H9 (cell line): Measurements from ENCODE around the gene KIAA1614. TPM values are rescaled to one million over a fixed set of nuclear protein-coding genes. Genes with fewer than 3 reads are reported as not detected.

Experiments used
- DNase-seq: peaks from one replicate; pipeline ENCODE4 v3.0.0-alpha.2; 2017
- H2AFZ ChIP-seq: one replicate; pipeline ENCODE4 v1.6.1; 2013; ENCODE audit warnings: mild to moderate bottlenecking, low read length, control low read depth, moderate library complexity
- H2AK5ac ChIP-seq: 2 replicates; pipeline ENCODE4 v1.6.1; 2013; ENCODE audit warnings: low read length, control low read depth, mixed read lengths; ENCODE audit not compliant: insufficient read length
- H2BK120ac ChIP-seq: one replicate; pipeline ENCODE4 v1.6.1; 2013; ENCODE audit warnings: low read depth, mild to moderate bottlenecking, low read length, control low read depth, inconsistent platforms; ENCODE audit not compliant: poor library complexity, severe bottlenecking
- H2BK12ac ChIP-seq: 2 replicates; pipeline ENCODE4 v1.6.1; 2013; ENCODE audit warnings: low read length, control low read depth, mixed read lengths, low read depth; ENCODE audit not compliant: insufficient read length
- H2BK15ac ChIP-seq: 2 replicates; pipeline ENCODE4 v1.6.1; 2013; ENCODE audit warnings: low read depth, low read length, control low read depth
- H2BK20ac ChIP-seq: one replicate; pipeline ENCODE4 v1.6.1; 2013; ENCODE audit warnings: low read depth, mild to moderate bottlenecking, low read length, control low read depth, inconsistent platforms; ENCODE audit not compliant: poor library complexity, severe bottlenecking
- H2BK5ac ChIP-seq: 2 replicates; pipeline ENCODE4 v1.6.1; 2013; ENCODE audit warnings: low read length, control low read depth, mixed read lengths; ENCODE audit not compliant: insufficient read length
- H3K14ac ChIP-seq: 2 replicates; pipeline ENCODE4 v1.6.1; 2013; ENCODE audit warnings: low read length, control low read depth; ENCODE audit not compliant: insufficient read depth
- H3K18ac ChIP-seq: 2 replicates; pipeline ENCODE4 v1.6.1; 2013; ENCODE audit warnings: low read depth, mild to moderate bottlenecking, mixed read lengths, low read length, control low read depth; ENCODE audit not compliant: insufficient read length
- H3K23ac ChIP-seq: 2 replicates; pipeline ENCODE4 v1.6.1; 2013; ENCODE audit warnings: low read length, control low read depth, mixed read lengths, low read depth; ENCODE audit not compliant: insufficient read length
- H3K23me2 ChIP-seq: 2 replicates; pipeline ENCODE4 v1.6.1; 2013; ENCODE audit warnings: low read depth, mild to moderate bottlenecking, mixed read lengths, low read length, control low read depth; ENCODE audit not compliant: insufficient read length, poor library complexity, severe bottlenecking
- H3K27ac ChIP-seq: 2 replicates; pipeline ENCODE4 v1.5.1; 2013; ENCODE audit warnings: low read length, control low read depth, mixed read lengths, low read depth; ENCODE audit not compliant: insufficient read length
- H3K27me3 ChIP-seq: 2 replicates; pipeline ENCODE4 v1.6.1; 2013; ENCODE audit warnings: low read length, control low read depth, inconsistent platforms; ENCODE audit not compliant: insufficient read depth
- H3K4ac ChIP-seq: 2 replicates; pipeline ENCODE4 v1.6.1; 2013; ENCODE audit warnings: low read depth, mild to moderate bottlenecking, control low read depth, inconsistent platforms, low read length, moderate library complexity
- H3K4me1 ChIP-seq: 2 replicates; pipeline ENCODE4 v1.6.1; 2013; ENCODE audit warnings: low read length, control low read depth, inconsistent platforms; ENCODE audit not compliant: insufficient read depth
- H3K4me2 ChIP-seq: 2 replicates; pipeline ENCODE4 v1.6.1; 2013; ENCODE audit warnings: low read length, control low read depth, mixed read lengths; ENCODE audit not compliant: insufficient read length, insufficient read depth
- H3K56ac ChIP-seq: 2 replicates; pipeline ENCODE4 v1.6.1; 2013; ENCODE audit warnings: low read depth, mild to moderate bottlenecking, mixed read lengths, low read length, control low read depth; ENCODE audit not compliant: insufficient read length
- H3K79me1 ChIP-seq: 2 replicates; pipeline ENCODE4 v1.6.1; 2013; ENCODE audit warnings: low read depth, mild to moderate bottlenecking, moderate library complexity, low read length, control low read depth, inconsistent platforms; ENCODE audit not compliant: insufficient read depth, poor library complexity, severe bottlenecking
- H3K79me2 ChIP-seq: 2 replicates; pipeline ENCODE4 v1.6.1; 2013; ENCODE audit warnings: low read length, control low read depth, inconsistent platforms; ENCODE audit not compliant: insufficient read depth
- H3K9ac ChIP-seq: 2 replicates; pipeline ENCODE4 v1.6.1; 2013; ENCODE audit warnings: low read length, control low read depth, mixed read lengths; ENCODE audit not compliant: insufficient read length; ENCODE audit errors: extremely low read depth
- H3K9me3 ChIP-seq: one replicate; pipeline ENCODE4 v1.6.1; 2013; ENCODE audit warnings: low read depth, low read length, inconsistent platforms; ENCODE audit not compliant: control insufficient read depth
- H3T11ph ChIP-seq: one replicate; pipeline ENCODE4 v1.6.1; 2013; ENCODE audit warnings: mild to moderate bottlenecking, low read length, control low read depth, inconsistent platforms
- H4K20me1 ChIP-seq: one replicate; pipeline ENCODE4 v1.6.1; 2013; ENCODE audit not compliant: control insufficient read depth, insufficient read length, insufficient read depth
- H4K5ac ChIP-seq: 2 replicates; pipeline ENCODE4 v1.6.1; 2013; ENCODE audit warnings: low read depth, mild to moderate bottlenecking, mixed read lengths, low read length, control low read depth; ENCODE audit not compliant: insufficient read length
- H4K8ac ChIP-seq: replicated peaks from 2 replicates; pipeline ENCODE4 v1.6.1; 2013; ENCODE audit warnings: low read length, control low read depth, mixed read lengths, low read depth; ENCODE audit not compliant: insufficient read length
- H4K91ac ChIP-seq: 2 replicates; pipeline ENCODE4 v1.6.1; 2013; ENCODE audit warnings: low read depth, mild to moderate bottlenecking, moderate library complexity, mixed read lengths, low read length, control low read depth; ENCODE audit not compliant: insufficient read length
- H3K27ac Mint-ChIP-seq, 3 experiments: 2 replicates in 2 of 3; 3 replicates in 1 of 3; pipeline ENCODE4 v1.8.0; 2020 to 2021; ENCODE audit warnings: mixed read lengths in 3 of 3, mild to moderate bottlenecking in 1 of 3, moderate library complexity in 1 of 3
- H3K27me3 Mint-ChIP-seq: 2 replicates; pipeline ENCODE4 v1.8.0; 2021; ENCODE audit warnings: low read depth, mild to moderate bottlenecking, moderate library complexity, mixed read lengths
- H3K36me3 Mint-ChIP-seq, 3 experiments: 2 replicates in 2 of 3; 3 replicates in 1 of 3; pipeline ENCODE4 v1.8.0; 2020 to 2021; ENCODE audit warnings: low read depth in 3 of 3, mixed read lengths in 3 of 3; ENCODE audit not compliant: insufficient read depth in 1 of 3
- H3K4me1 Mint-ChIP-seq, 2 experiments: 2 replicates each; pipeline ENCODE4 v1.8.0; 2020; ENCODE audit warnings: mixed read lengths in 2 of 2
- H3K4me3 Mint-ChIP-seq, 2 experiments: 2 replicates in 1 of 2; 3 replicates in 1 of 2; pipeline ENCODE4 v1.8.0; 2020 to 2021; ENCODE audit warnings: mild to moderate bottlenecking in 2 of 2, mixed read lengths in 2 of 2, moderate library complexity in 1 of 2
- H3K9me3 Mint-ChIP-seq, 2 experiments: 2 replicates in 1 of 2; 3 replicates in 1 of 2; pipeline ENCODE4 v1.8.0; 2020; ENCODE audit warnings: mild to moderate bottlenecking in 2 of 2, mixed read lengths in 2 of 2, moderate library complexity in 1 of 2
- CTCF ChIP-seq: fragments of 200-600 bp; sonication (generic); conservative IDR thresholded peaks from 3 replicates; pipeline ENCODE4 v1.8.0; 2021; ENCODE audit warnings: antibody characterized with exemption, mild to moderate bottlenecking
- WGBS: extraction: QIAGEN DNeasy Blood & Tissue Kit; methylation state at CpG from one replicate; pipeline ENCODE4 v1.1.7; 2013; ENCODE audit warnings: missing lambda C conversion rate, low lambda C conversion rate, mixed read lengths; ENCODE audit not compliant: insufficient read length; ENCODE audit errors: extremely low coverage; 5-methylcytosine and 5-hydroxymethylcytosine counted together
- total RNA-seq: library from RNA; stranded (reverse); gene quantifications from 2 replicates; pipeline ENCODE4 v1.2.1, GENCODE V29; 2021

Gene KIAA1614
- total RNA-seq, 1 experiment from 2014 or later = 1.3 TPM

GRCh38 chr1:180974236-180974635, 61.5 kb downstream of the KIAA1614 start:
- Mint-ChIP-seq H3K4me3 (no peak overlapping the region), H3K27ac (peak overlapping the region in 1 of 3 experiments; percentile 42; a peak in 1 of 7 replicates), H3K27me3 (no peaks in the 10 kb centered on the region), H3K9me3 (no peaks in the 10 kb centered on the region), H3K4me1 (no peaks in the 10 kb centered on the region; a peak in 1 of 4 replicates), H3K36me3 (peaks cover 29 to 73% (median 68%) of the 10 kb centered on the region in 3 experiments; a peak in 6 of 7 replicates)
- no peak overlapping the region for H3K56ac ChIP-seq
- no peak overlapping the region for H3T11ph ChIP-seq
- peaks cover 3% of the 10 kb centered on the region for H3K79me1 ChIP-seq
- H4K20me1 ChIP-seq = no peaks in the 10 kb centered on the region
- H2BK15ac ChIP-seq = no peak overlapping the region
- H2BK20ac ChIP-seq = no peak overlapping the region
- no peak overlapping the region for H3K4ac ChIP-seq
- H4K8ac ChIP-seq = no peak overlapping the region
- no peak overlapping the region for H2BK12ac ChIP-seq
- no peaks in the 10 kb centered on the region for H3K9me3 ChIP-seq
- no peak overlapping the region for H3K18ac ChIP-seq
- H4K5ac ChIP-seq = no peak overlapping the region
- no peaks in the 10 kb centered on the region for H3K79me2 ChIP-seq
- H3K4me1 ChIP-seq = no peaks in the 10 kb centered on the region
- no peak overlapping the region for H3K4me2 ChIP-seq
- no peak overlapping the region for H3K14ac ChIP-seq
- no peak overlapping the region for H4K91ac ChIP-seq
- H3K27me3 ChIP-seq = no peaks in the 10 kb centered on the region
- H3K23me2 ChIP-seq = no peaks in the 10 kb centered on the region
- H2BK5ac ChIP-seq = no peak overlapping the region
- H3K9ac ChIP-seq = no peak overlapping the region
- H3K27ac ChIP-seq = no peak overlapping the region
- H2AFZ ChIP-seq = no peak overlapping the region
- no CpG with 5 or more reads among the region's 4 CpGs for WGBS
- H2AK5ac ChIP-seq = no peak overlapping the region
- TF ChIP-seq CTCF = no peak
- H2BK120ac ChIP-seq = no peak overlapping the region
- DNase-seq = no peak
- H3K23ac ChIP-seq = no peak overlapping the region
